ENCODE measurements around the gene TGIF2.

- TF ChIP-seq CTCF (IDR thresholded peaks at IDR 0.05 in 2 of 3, conservative IDR thresholded peaks at IDR 0.05 in 1 of 3; ENCODE audit: borderline replicate concordance in 1 of 3, insufficient read depth in 1 of 3, low read depth in 2 of 3, low read length in 2 of 3) (no peak), POLR2A (IDR thresholded peaks at IDR 0.05; ENCODE audit: borderline replicate concordance, extremely low read depth, insufficient read depth, insufficient read length) (no peak), EZH2 (IDR thresholded peaks at IDR 0.05) (no peak), TCF7L2 (IDR thresholded peaks at IDR 0.05; ENCODE audit: borderline replicate concordance, extremely low read depth, insufficient read depth, insufficient read length) (no peak), ATF3 (IDR thresholded peaks at IDR 0.05) (no peak), POLR2AphosphoS5 (IDR thresholded peaks at IDR 0.05; ENCODE audit: low read depth, low read length) (no peak), SRF (IDR thresholded peaks at IDR 0.05; ENCODE audit: low read depth) (no peak), ZFX (IDR thresholded peaks at IDR 0.05) (no peak), CBX3 (IDR thresholded peaks at IDR 0.05; ENCODE audit: low read depth) (no peak), RAD21 (IDR thresholded peaks at IDR 0.05; ENCODE audit: low read depth) (no peak), CEBPB (IDR thresholded peaks at IDR 0.05; ENCODE audit: low read depth) (no peak), JUND (IDR thresholded peaks at IDR 0.05) (no peak)
- TF ChIP-seq, protein P1, sequence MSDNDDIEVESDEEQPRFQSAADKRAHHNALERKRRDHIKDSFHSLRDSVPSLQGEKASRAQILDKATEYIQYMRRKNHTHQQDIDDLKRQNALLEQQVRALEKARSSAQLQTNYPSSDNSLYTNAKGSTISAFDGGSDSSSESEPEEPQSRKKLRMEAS (IDR thresholded peaks at IDR 0.05) = no peak
Measured at GRCh38 chr20:36641506-36641843, 68.1 kb downstream of the TGIF2 start.
